Mucosa of descending colon (tissue), 3 donors: ENCODE measurements around the gene ATP8A2. TPM values are rescaled to one million over a fixed set of nuclear protein-coding genes. Genes with fewer than 3 reads are reported as not detected.

Source experiments
- ATAC-seq: fragments of 200-7000 bp; cut with Tn5 transposase; one replicate; pipeline ENCODE4 v1.9.1; 2020; ENCODE audit warnings: mild to moderate bottlenecking, moderate library complexity
- DNase-seq, 3 donors: peaks; one replicate each; pipeline ENCODE4 v3.0.0-alpha.2; 2020
- H3K36me3 ChIP-seq: fragments of 200-600 bp; one replicate; pipeline ENCODE4 v1.8.0; 2021; ENCODE audit warnings: low read depth, mild to moderate bottlenecking
- H3K4me1 ChIP-seq: fragments of 200-600 bp; one replicate; pipeline ENCODE4 v1.8.0; 2021; ENCODE audit warnings: low read depth, mild to moderate bottlenecking
- H3K4me3 ChIP-seq: fragments of 200-600 bp; one replicate; pipeline ENCODE4 v1.8.0; 2021; ENCODE audit warnings: mild to moderate bottlenecking
- H3K9me3 ChIP-seq: fragments of 200-600 bp; one replicate; pipeline ENCODE4 v1.8.0; 2021; ENCODE audit warnings: mild to moderate bottlenecking
- CTCF ChIP-seq: fragments of 200-600 bp; IDR thresholded peaks from one replicate; pipeline ENCODE4 v1.8.0; 2022; ENCODE audit warnings: antibody characterized with exemption, mild to moderate bottlenecking
- intact Hi-C, 2 donors: fragments of 100-400 bp; cut with DNase I in 1 of 2; cut with micrococcal nuclease in 1 of 2; formaldehyde crosslinking; loops; one replicate each; pipeline versions ENCODE4 v1.11.0 to v1.11.1; 2022; cut with DNase I, micrococcal nuclease
- total RNA-seq, 3 donors: library from RNA; stranded (reverse); fragmentation: NEBNext Ultra II Directional in 2 of 3; extraction: Animal tissue kit (Norgen Biotek cat#: 25700) in 2 of 3; gene quantifications; one replicate each; pipeline versions ENCODE4 v1.2.1 to v1.2.4, GENCODE V29; 2021 to 2023
- donor health status: DM: no; HTN: no; CAD: no; lungs with moderate emphysema.
- donor health status: DM: no; HTN: no; CAD: no.
- donor health status: DM: no; HTN: yes; CAD: no.

The ATP8A2 gene
- total RNA-seq, 3 donors from 2014 or later, result 0.22 to 3.6 (median 0.41) TPM

- Histone ChIP-seq H3K9me3 (no peaks in the 10 kb centered on the region), H3K36me3 (no peaks in the 10 kb centered on the region), H3K4me3 (no peak overlapping the region), H3K4me1 (no peaks in the 10 kb centered on the region)
- DNase-seq (no peak), ATAC-seq (no peak)
- intact Hi-C loops, result no loop called here
- TF ChIP-seq CTCF, result no peak
These were observed 550.6 kb downstream of the ATP8A2 start for GRCh38 chr13:25922376-25922775.

GRCh38 chr13:25923217-25924085 is 551.7 kb downstream of the ATP8A2 start:
- Histone ChIP-seq H3K9me3 (no peaks in the 10 kb centered on the region), H3K4me1 (no peaks in the 10 kb centered on the region), H3K36me3 (no peaks in the 10 kb centered on the region), H3K4me3 (no peak overlapping the region)
- DNase-seq (no peak), ATAC-seq (no peak)
- no peak for TF ChIP-seq CTCF
- intact Hi-C loops, result no loop called here

GRCh38 chr13:25927363-25927762 is 555.6 kb downstream of the ATP8A2 start:
- no peak overlapping the region for H3K4me3 ChIP-seq
- no peak for TF ChIP-seq CTCF
- H3K9me3 ChIP-seq, result no peaks in the 10 kb centered on the region
- ATAC-seq (no peak), DNase-seq (no peak)
- H3K36me3 ChIP-seq, result no peaks in the 10 kb centered on the region
- no peaks in the 10 kb centered on the region for H3K4me1 ChIP-seq
- intact Hi-C loops, result no loop called here

- ATAC-seq (no peak), DNase-seq (no peak)
- H3K9me3 ChIP-seq, result no peaks in the 10 kb centered on the region
- H3K4me1 ChIP-seq, result no peaks in the 10 kb centered on the region
- no peak overlapping the region for H3K4me3 ChIP-seq
- no peak for TF ChIP-seq CTCF
- intact Hi-C loops, result no loop called here
- no peaks in the 10 kb centered on the region for H3K36me3 ChIP-seq
These were observed 556.2 kb downstream of the ATP8A2 start for GRCh38 chr13:25927932-25928331.

GRCh38 chr13:25928941-25929505 is 557.2 kb downstream of the ATP8A2 start:
- Histone ChIP-seq H3K4me1 (no peaks in the 10 kb centered on the region), H3K36me3 (no peaks in the 10 kb centered on the region), H3K4me3 (no peak overlapping the region), H3K9me3 (no peaks in the 10 kb centered on the region)
- no peak for TF ChIP-seq CTCF
- no peak for ATAC-seq
- intact Hi-C loops, result no loop called here
- DNase-seq, result no peak
